SK-N-SH (cell line): ENCODE results near the gene TOR4A. TPM values are rescaled to one million over a fixed set of nuclear protein-coding genes. Genes with fewer than 3 reads are reported as not detected.

Experiments used
- CTCF ChIA-PET: fragments of 300-600, 350-600 bp; formaldehyde crosslinking; extraction: SDS; loops from one replicate; lab custom pipeline; 2021; lab: Yijun Ruan, JAX
- POLR2A ChIA-PET: fragments of 350-600 bp; sonication (Branson Sonifier 250); formaldehyde crosslinking; extraction: SDS; loops from one replicate; lab custom pipeline; 2020; ENCODE audit warnings: antibody characterized with exemption, inconsistent platforms; lab: Yijun Ruan, JAX
- DNase-seq: peaks from one replicate; pipeline ENCODE4 v3.0.0; 2012
- H2AFZ ChIP-seq: fragments of 200-600 bp; sonication (generic); 2 replicates; pipeline ENCODE4 v1.8.1; 2016; ENCODE audit warnings: antibody characterized with exemption, mild to moderate bottlenecking, low read depth
- H3F3A ChIP-seq: fragments of 200-600 bp; sonication (generic); replicated peaks from 2 replicates; pipeline ENCODE3; 2016; ENCODE audit warnings: antibody characterized with exemption, mild to moderate bottlenecking; ENCODE audit not compliant: insufficient read depth
- H3K27ac ChIP-seq, 2 experiments: fragments of 200-500 bp in 1 of 2; fragments of 200-600 bp in 1 of 2; sonication (Bioruptor generic) in 1 of 2; sonication (generic), shearing (Covaris generic) in 1 of 2; 2 replicates each; pipeline versions ENCODE4 v1.5.1 to v1.6.1; 2014 to 2016; ENCODE audit warnings: low read depth in 2 of 2, inconsistent platforms in 1 of 2, low read length in 1 of 2, mild to moderate bottlenecking in 1 of 2, mixed read lengths in 1 of 2
- H3K27me3 ChIP-seq: fragments of 200-600 bp; sonication (generic), shearing (Covaris generic); 2 replicates; pipeline ENCODE4 v1.6.1; 2016; ENCODE audit warnings: mixed run types; ENCODE audit not compliant: insufficient read depth
- H3K36me3 ChIP-seq, 2 experiments: fragments of 200-500 bp in 1 of 2; fragments of 200-600 bp in 1 of 2; sonication (Bioruptor generic) in 1 of 2; sonication (generic) in 1 of 2; replicated peaks in 1 of 2; 2 replicates each; pipeline versions ENCODE3 to v1.5.1; 2014 to 2016; ENCODE audit warnings: low read length in 1 of 2, mild to moderate bottlenecking in 1 of 2; ENCODE audit not compliant: insufficient read depth in 2 of 2, control insufficient read depth in 1 of 2
- H3K4me1 ChIP-seq, 2 experiments: fragments of 200-500 bp in 1 of 2; fragments of 200-600 bp in 1 of 2; sonication (Bioruptor generic) in 1 of 2; sonication (generic), shearing (Covaris generic) in 1 of 2; 2 replicates each; pipeline versions ENCODE4 v1.5.1 to v1.6.1; 2014 to 2016; ENCODE audit warnings: low read depth in 1 of 2, low read length in 1 of 2, mixed run types in 1 of 2; ENCODE audit not compliant: insufficient read depth in 2 of 2, control insufficient read depth in 1 of 2
- H3K4me2 ChIP-seq: fragments of 200-600 bp; sonication (generic), shearing (Covaris generic); 2 replicates; pipeline ENCODE4 v1.6.1; 2017; ENCODE audit warnings: mixed run types
- H3K4me3 ChIP-seq, 2 experiments: fragments of 200-500 bp in 1 of 2; fragments of 200-600 bp in 1 of 2; sonication (Bioruptor generic) in 1 of 2; sonication (generic), shearing (Covaris generic) in 1 of 2; 2 replicates each; pipeline versions ENCODE4 v1.5.1 to v1.8.1; 2014 to 2016; ENCODE audit warnings: low read depth in 2 of 2, inconsistent platforms in 1 of 2, low read length in 1 of 2, mild to moderate bottlenecking in 1 of 2, mixed read lengths in 1 of 2, moderate library complexity in 1 of 2
- H3K79me2 ChIP-seq: fragments of 200-600 bp; sonication (generic); 2 replicates; pipeline ENCODE4 v1.8.1; 2017; ENCODE audit warnings: mild to moderate bottlenecking; ENCODE audit not compliant: insufficient read depth
- H3K9ac ChIP-seq: fragments of 200-600 bp; sonication (generic); 2 replicates; pipeline ENCODE4 v1.6.1; 2017; ENCODE audit warnings: mixed run types
- H3K9me2 ChIP-seq: fragments of 200-600 bp; sonication (generic); 2 replicates; pipeline ENCODE4 v1.6.1; 2017; ENCODE audit warnings: mixed run types
- H3K9me3 ChIP-seq: fragments of 200-600 bp; sonication (generic); 2 replicates; pipeline ENCODE4 v1.6.1; 2017; ENCODE audit warnings: mixed run types, mild to moderate bottlenecking, moderate library complexity
- H4K20me1 ChIP-seq: fragments of 200-600 bp; sonication (generic); 2 replicates; pipeline ENCODE4 v1.6.1; 2017; ENCODE audit warnings: mild to moderate bottlenecking, mixed run types; ENCODE audit not compliant: insufficient read depth
- NRF1 ChIP-seq: IDR thresholded peaks from 2 replicates; pipeline ENCODE4 v1.6.1; 2012; ENCODE audit warnings: low read depth, mild to moderate bottlenecking, low read length
- RFX5 ChIP-seq: IDR thresholded peaks from 2 replicates; pipeline ENCODE4 v1.6.1; 2012; ENCODE audit warnings: mild to moderate bottlenecking, improper control_type of control experiment, low read length
- RXRA ChIP-seq: IDR thresholded peaks from 2 replicates; pipeline ENCODE4 v1.4.0; 2012; ENCODE audit warnings: low read depth, mild to moderate bottlenecking, borderline replicate concordance
- TAF1 ChIP-seq: IDR thresholded peaks from 2 replicates; pipeline ENCODE4 v1.6.1; 2012; ENCODE audit warnings: low read depth, mild to moderate bottlenecking, low read length, moderate library complexity, borderline replicate concordance
- TEAD4 ChIP-seq: IDR thresholded peaks from 2 replicates; pipeline ENCODE4 v1.4.0; 2012; ENCODE audit warnings: mild to moderate bottlenecking, borderline replicate concordance; ENCODE audit not compliant: insufficient read depth
- USF1 ChIP-seq: IDR thresholded peaks from 2 replicates; pipeline ENCODE4 v1.4.0; 2012; ENCODE audit warnings: low read depth, borderline replicate concordance
- WGBS: methylation state at CpG from one replicate; pipeline ENCODE4 v1.1.6; 2017; ENCODE audit warnings: low lambda C conversion rate; 5-methylcytosine and 5-hydroxymethylcytosine counted together
- polyA plus RNA-seq, 3 experiments: library from polyadenylated mRNA; depleted of rRNA; stranded (reverse); fragments of >200 nt; gene quantifications; 2 replicates each; pipeline ENCODE4 v1.2.3, GENCODE V29; 2012
- TF ChIP-seq, protein P1 (sequence below): fragments of 150-350 bp; IDR thresholded peaks from 2 replicates; pipeline ENCODE4 v1.6.1; 2017; ENCODE audit warnings: antibody characterized with exemption, low read length, low read depth, borderline replicate concordance
- TF ChIP-seq, protein P2 (sequence below): IDR thresholded peaks from 2 replicates; pipeline ENCODE4 v1.4.0; 2012; ENCODE audit warnings: low read depth
- TF ChIP-seq, protein P3 (sequence below): IDR thresholded peaks from 2 replicates; pipeline ENCODE4 v1.6.1; 2012; ENCODE audit warnings: mild to moderate bottlenecking, low read depth, low read length, moderate library complexity

TOR4A gene
- polyA plus RNA-seq, 1 of the 3 experiments (the other 2 are of a cell fraction) = 0.81 TPM

- CTCF ChIA-PET = interaction anchor here (1.1 to 1.5 kb wide), 2 partner anchors 164 to 196 kb away, joined by 3 to 5 read pairs; no protein-coding TSS in a partner anchor
- Histone ChIP-seq H3K4me1 (peaks cover 0 to 35% of the 10 kb centered on the region in 2 experiments; a peak in 1 of 4 replicates), H3K9ac (no peak within 1 kb of the TSS), H3K9me2 (no peaks in the 10 kb centered on the region), H3K27me3 (no peaks in the 10 kb centered on the region), H3K4me2 (no peak within 1 kb of the TSS), H2AFZ (no peak within 1 kb of the TSS), H3K27ac (no peak within 1 kb of the TSS; a peak in 1 of 4 replicates), H3F3A (peaks cover 15% of the 10 kb centered on the region), H3K4me3 (no peak within 1 kb of the TSS), H4K20me1 (no peaks in the 10 kb centered on the region), H3K36me3 (no peaks in the 10 kb centered on the region), H3K79me2 (no peaks in the 10 kb centered on the region), H3K9me3 (no peaks in the 10 kb centered on the region)
- POLR2A ChIA-PET = no interaction called here
- 67% methylated on average over 1 of the region's 14 CpGs for WGBS
- DNase-seq = no peak
- TF ChIP-seq, protein P1, sequence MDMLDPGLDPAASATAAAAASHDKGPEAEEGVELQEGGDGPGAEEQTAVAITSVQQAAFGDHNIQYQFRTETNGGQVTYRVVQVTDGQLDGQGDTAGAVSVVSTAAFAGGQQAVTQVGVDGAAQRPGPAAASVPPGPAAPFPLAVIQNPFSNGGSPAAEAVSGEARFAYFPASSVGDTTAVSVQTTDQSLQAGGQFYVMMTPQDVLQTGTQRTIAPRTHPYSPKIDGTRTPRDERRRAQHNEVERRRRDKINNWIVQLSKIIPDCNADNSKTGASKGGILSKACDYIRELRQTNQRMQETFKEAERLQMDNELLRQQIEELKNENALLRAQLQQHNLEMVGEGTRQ = no peak
- TF ChIP-seq NRF1 (no peak), RFX5 (no peak), RXRA (no peak), TEAD4 (no peak), TAF1 (no peak), USF1 (no peak)
- TF ChIP-seq, protein P2, sequence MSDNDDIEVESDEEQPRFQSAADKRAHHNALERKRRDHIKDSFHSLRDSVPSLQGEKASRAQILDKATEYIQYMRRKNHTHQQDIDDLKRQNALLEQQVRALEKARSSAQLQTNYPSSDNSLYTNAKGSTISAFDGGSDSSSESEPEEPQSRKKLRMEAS = no peak
- TF ChIP-seq, protein P3, sequence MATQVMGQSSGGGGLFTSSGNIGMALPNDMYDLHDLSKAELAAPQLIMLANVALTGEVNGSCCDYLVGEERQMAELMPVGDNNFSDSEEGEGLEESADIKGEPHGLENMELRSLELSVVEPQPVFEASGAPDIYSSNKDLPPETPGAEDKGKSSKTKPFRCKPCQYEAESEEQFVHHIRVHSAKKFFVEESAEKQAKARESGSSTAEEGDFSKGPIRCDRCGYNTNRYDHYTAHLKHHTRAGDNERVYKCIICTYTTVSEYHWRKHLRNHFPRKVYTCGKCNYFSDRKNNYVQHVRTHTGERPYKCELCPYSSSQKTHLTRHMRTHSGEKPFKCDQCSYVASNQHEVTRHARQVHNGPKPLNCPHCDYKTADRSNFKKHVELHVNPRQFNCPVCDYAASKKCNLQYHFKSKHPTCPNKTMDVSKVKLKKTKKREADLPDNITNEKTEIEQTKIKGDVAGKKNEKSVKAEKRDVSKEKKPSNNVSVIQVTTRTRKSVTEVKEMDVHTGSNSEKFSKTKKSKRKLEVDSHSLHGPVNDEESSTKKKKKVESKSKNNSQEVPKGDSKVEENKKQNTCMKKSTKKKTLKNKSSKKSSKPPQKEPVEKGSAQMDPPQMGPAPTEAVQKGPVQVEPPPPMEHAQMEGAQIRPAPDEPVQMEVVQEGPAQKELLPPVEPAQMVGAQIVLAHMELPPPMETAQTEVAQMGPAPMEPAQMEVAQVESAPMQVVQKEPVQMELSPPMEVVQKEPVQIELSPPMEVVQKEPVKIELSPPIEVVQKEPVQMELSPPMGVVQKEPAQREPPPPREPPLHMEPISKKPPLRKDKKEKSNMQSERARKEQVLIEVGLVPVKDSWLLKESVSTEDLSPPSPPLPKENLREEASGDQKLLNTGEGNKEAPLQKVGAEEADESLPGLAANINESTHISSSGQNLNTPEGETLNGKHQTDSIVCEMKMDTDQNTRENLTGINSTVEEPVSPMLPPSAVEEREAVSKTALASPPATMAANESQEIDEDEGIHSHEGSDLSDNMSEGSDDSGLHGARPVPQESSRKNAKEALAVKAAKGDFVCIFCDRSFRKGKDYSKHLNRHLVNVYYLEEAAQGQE = no peak
These were observed 46.7 kb upstream of the TOR4A start, which contains the start of gene SLC34A3 for GRCh38 chr9:137230705-137231371. TSS of gene SLC34A3 (plus strand) at chr9:137230901. CDS start at chr9:137231703, 802 bp downstream.
